SK-N-SH treated with all-trans-retinoic acid at 6 μM for 48 hours (cell line): ENCODE results near the gene MMP20.

Experiments used
- ARNTL ChIP-seq: fragments of 450-650 bp; formaldehyde crosslinking; IDR thresholded peaks from 2 replicates; pipeline ENCODE4 v1.5.0; 2020; ENCODE audit warnings: low read depth, mild to moderate bottlenecking, moderate library complexity, borderline replicate concordance
- BACH2 ChIP-seq: fragments of 250-450 bp; sonication (Bioruptor Pico); IDR thresholded peaks from 2 replicates; pipeline ENCODE4 v1.9.0; 2021; ENCODE audit warnings: mild to moderate bottlenecking, borderline replicate concordance
- CSRNP3 ChIP-seq: fragments of 250-450 bp; sonication (Bioruptor Pico); IDR thresholded peaks from 2 replicates; pipeline ENCODE4 v1.5.1; 2021; ENCODE audit warnings: mild to moderate bottlenecking, moderate library complexity
- GLIS3 ChIP-seq: fragments of 250-450 bp; sonication (Bioruptor Pico); IDR thresholded peaks from 2 replicates; pipeline ENCODE4 v1.5.0; 2020; ENCODE audit warnings: mild to moderate bottlenecking, moderate library complexity
- ISL1 ChIP-seq: fragments of 250-450 bp; sonication (Bioruptor Pico); IDR thresholded peaks from 2 replicates; pipeline ENCODE4 v2.1.2; 2022; ENCODE audit warnings: mild to moderate bottlenecking, moderate library complexity
- PATZ1 ChIP-seq: fragments of 250-450 bp; sonication (Bioruptor Pico); IDR thresholded peaks from 2 replicates; pipeline ENCODE4 v1.8.0; 2020; ENCODE audit warnings: mild to moderate bottlenecking, moderate library complexity, borderline replicate concordance
- PPARA ChIP-seq: fragments of 250-450 bp; sonication (Bioruptor Pico); IDR thresholded peaks from 2 replicates; pipeline ENCODE4 v1.5.0; 2020; ENCODE audit warnings: mild to moderate bottlenecking, borderline replicate concordance
- RARB ChIP-seq: fragments of 250-450 bp; sonication (Bioruptor Pico); IDR thresholded peaks from 2 replicates; pipeline ENCODE4 v1.8.0; 2021; ENCODE audit warnings: mild to moderate bottlenecking, moderate library complexity
- ZC3H10 ChIP-seq: fragments of 250-450 bp; sonication (Bioruptor Pico); IDR thresholded peaks from 2 replicates; pipeline ENCODE4 v1.5.1; 2021; ENCODE audit warnings: mild to moderate bottlenecking, moderate library complexity
- ZFP30 ChIP-seq: fragments of 450-650 bp; formaldehyde crosslinking; IDR thresholded peaks from 2 replicates; pipeline ENCODE4 v1.5.0; 2022; ENCODE audit warnings: mild to moderate bottlenecking, moderate library complexity
- TF ChIP-seq, protein P1 (sequence below): fragments of 250-450 bp; sonication (Bioruptor Pico); IDR thresholded peaks from 2 replicates; pipeline ENCODE4 v1.8.0; 2021; ENCODE audit warnings: low read depth, mild to moderate bottlenecking, moderate library complexity, borderline replicate concordance
- TF ChIP-seq, protein P2 (sequence below): fragments of 250-450 bp; sonication (Bioruptor Pico); IDR thresholded peaks from 2 replicates; pipeline ENCODE4 v1.5.0; 2020; ENCODE audit warnings: mild to moderate bottlenecking, moderate library complexity
- TF ChIP-seq, protein P3 (sequence below): fragments of 250-450 bp; sonication (Bioruptor Pico); IDR thresholded peaks from 2 replicates; pipeline ENCODE4 v1.5.1; 2020; ENCODE audit warnings: low read depth, mild to moderate bottlenecking, moderate library complexity

DNA sequence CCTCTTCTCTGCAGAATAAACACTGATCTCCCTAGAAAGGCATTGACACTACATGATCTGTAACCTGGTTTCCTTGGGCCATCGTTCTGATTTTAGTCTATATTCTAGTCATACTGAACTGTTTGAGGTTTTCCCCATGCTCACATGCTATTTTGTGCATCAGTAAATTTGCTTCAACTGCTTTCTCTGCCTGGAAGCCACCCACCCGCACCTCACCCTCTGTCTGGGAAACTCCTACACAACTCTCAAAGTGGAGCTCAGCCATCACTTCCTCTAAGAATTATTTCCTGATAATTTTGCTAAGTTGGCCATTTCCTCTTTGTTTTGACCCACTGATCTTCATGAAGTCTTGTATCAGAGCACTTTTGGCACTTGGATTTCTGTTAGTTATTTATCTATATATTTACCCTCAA lies 36.1 kb downstream of the MMP20 start:
- TF ChIP-seq, protein P1, sequence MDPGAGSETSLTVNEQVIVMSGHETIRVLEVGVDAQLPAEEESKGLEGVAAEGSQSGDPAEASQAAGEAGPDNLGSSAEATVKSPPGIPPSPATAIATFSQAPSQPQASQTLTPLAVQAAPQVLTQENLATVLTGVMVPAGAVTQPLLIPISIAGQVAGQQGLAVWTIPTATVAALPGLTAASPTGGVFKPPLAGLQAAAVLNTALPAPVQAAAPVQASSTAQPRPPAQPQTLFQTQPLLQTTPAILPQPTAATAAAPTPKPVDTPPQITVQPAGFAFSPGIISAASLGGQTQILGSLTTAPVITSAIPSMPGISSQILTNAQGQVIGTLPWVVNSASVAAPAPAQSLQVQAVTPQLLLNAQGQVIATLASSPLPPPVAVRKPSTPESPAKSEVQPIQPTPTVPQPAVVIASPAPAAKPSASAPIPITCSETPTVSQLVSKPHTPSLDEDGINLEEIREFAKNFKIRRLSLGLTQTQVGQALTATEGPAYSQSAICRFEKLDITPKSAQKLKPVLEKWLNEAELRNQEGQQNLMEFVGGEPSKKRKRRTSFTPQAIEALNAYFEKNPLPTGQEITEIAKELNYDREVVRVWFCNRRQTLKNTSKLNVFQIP (CRISPR knock-in tag): no peak
- TF ChIP-seq BACH2 (CRISPR knock-in tag): no peak
- TF ChIP-seq, protein P2, sequence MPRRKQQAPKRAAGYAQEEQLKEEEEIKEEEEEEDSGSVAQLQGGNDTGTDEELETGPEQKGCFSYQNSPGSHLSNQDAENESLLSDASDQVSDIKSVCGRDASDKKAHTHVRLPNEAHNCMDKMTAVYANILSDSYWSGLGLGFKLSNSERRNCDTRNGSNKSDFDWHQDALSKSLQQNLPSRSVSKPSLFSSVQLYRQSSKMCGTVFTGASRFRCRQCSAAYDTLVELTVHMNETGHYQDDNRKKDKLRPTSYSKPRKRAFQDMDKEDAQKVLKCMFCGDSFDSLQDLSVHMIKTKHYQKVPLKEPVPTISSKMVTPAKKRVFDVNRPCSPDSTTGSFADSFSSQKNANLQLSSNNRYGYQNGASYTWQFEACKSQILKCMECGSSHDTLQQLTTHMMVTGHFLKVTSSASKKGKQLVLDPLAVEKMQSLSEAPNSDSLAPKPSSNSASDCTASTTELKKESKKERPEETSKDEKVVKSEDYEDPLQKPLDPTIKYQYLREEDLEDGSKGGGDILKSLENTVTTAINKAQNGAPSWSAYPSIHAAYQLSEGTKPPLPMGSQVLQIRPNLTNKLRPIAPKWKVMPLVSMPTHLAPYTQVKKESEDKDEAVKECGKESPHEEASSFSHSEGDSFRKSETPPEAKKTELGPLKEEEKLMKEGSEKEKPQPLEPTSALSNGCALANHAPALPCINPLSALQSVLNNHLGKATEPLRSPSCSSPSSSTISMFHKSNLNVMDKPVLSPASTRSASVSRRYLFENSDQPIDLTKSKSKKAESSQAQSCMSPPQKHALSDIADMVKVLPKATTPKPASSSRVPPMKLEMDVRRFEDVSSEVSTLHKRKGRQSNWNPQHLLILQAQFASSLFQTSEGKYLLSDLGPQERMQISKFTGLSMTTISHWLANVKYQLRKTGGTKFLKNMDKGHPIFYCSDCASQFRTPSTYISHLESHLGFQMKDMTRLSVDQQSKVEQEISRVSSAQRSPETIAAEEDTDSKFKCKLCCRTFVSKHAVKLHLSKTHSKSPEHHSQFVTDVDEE: no peak
- no peak for TF ChIP-seq ZFP30 (CRISPR knock-in tag)
- no peak for TF ChIP-seq ZC3H10 (CRISPR knock-in tag)
- TF ChIP-seq GLIS3 (CRISPR knock-in tag): no peak
- no peak for TF ChIP-seq CSRNP3 (CRISPR knock-in tag)
- no peak for TF ChIP-seq ISL1 (CRISPR knock-in tag)
- TF ChIP-seq PATZ1 (CRISPR knock-in tag): no peak
- TF ChIP-seq ARNTL (CRISPR knock-in tag): no peak
- no peak for TF ChIP-seq RARB (CRISPR knock-in tag)
- TF ChIP-seq PPARA (CRISPR knock-in tag): no peak
- TF ChIP-seq, protein P3, sequence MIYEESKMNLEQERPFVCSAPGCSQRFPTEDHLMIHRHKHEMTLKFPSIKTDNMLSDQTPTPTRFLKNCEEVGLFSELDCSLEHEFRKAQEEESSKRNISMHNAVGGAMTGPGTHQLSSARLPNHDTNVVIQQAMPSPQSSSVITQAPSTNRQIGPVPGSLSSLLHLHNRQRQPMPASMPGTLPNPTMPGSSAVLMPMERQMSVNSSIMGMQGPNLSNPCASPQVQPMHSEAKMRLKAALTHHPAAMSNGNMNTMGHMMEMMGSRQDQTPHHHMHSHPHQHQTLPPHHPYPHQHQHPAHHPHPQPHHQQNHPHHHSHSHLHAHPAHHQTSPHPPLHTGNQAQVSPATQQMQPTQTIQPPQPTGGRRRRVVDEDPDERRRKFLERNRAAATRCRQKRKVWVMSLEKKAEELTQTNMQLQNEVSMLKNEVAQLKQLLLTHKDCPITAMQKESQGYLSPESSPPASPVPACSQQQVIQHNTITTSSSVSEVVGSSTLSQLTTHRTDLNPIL (CRISPR knock-in tag): no peak
